GM12878 (cell line): ENCODE measurements around the gene RAB13. TPM values are rescaled to one million over a fixed set of nuclear protein-coding genes. Genes with fewer than 3 reads are reported as not detected.

ENCODE experiments used
- ATAC-seq: fragments of 200-7000 bp; cut with Tn5 transposase; 3 replicates; pipeline ENCODE4 v1.9.1; 2020; ENCODE audit warnings: mild to moderate bottlenecking, moderate library complexity
- BruUV-seq: library from RNA; stranded (reverse); fragments of 400-500 nt; replicated peaks from 2 replicates; lab custom pipeline; 2021; lab: Mats Ljungman, UMichigan
- CTCF ChIA-PET: fragments of 300-600 bp; sonication (Branson Sonifier 250); formaldehyde crosslinking; extraction: SDS; loops from one replicate; lab custom pipeline; 2021; ENCODE audit warnings: inconsistent platforms; lab: Yijun Ruan, JAX
- POLR2A ChIA-PET: fragments of 350-600 bp; formaldehyde crosslinking; extraction: SDS; loops from one replicate; lab custom pipeline; 2021; ENCODE audit warnings: inconsistent platforms; lab: Charles Lee
- RAD21 ChIA-PET: fragments of 300-600 bp; sonication (Branson Sonifier 250); formaldehyde crosslinking; loops from one replicate; lab custom pipeline; 2023; ENCODE audit warnings: antibody characterized with exemption; ENCODE audit not compliant: unreplicated experiment; lab: Charles Lee
- SMC1A ChIA-PET: fragments of 300-600 bp; sonication (Branson Sonifier 250); formaldehyde crosslinking; loops from one replicate; lab custom pipeline; 2023; ENCODE audit not compliant: unreplicated experiment, uncharacterized antibody; lab: Charles Lee
- DNase-seq: peaks from one replicate; pipeline ENCODE4 v3.0.0-alpha.2; 2011; ENCODE audit warnings: low read depth, low spot score
- FAIRE-seq: peaks from 3 replicates; lab custom pipeline; 2011; peaks lifted over from hg19 to GRCh38; lab: Jason Lieb, UNC
- H2AFZ ChIP-seq: 2 replicates; pipeline ENCODE4 v1.6.0; 2011; ENCODE audit warnings: low read depth, low read length, control low read depth; ENCODE audit not compliant: control insufficient read depth
- H3K27ac ChIP-seq: 2 replicates; pipeline ENCODE4 v1.5.1; 2011; ENCODE audit warnings: control low read depth; ENCODE audit not compliant: control insufficient read depth, insufficient read depth
- H3K27me3 ChIP-seq, 2 experiments: replicated peaks in 1 of 2; 2 replicates each; pipeline versions ENCODE4 v1.6.0 to v1.6.1; 2011; ENCODE audit warnings: low read length in 1 of 2; ENCODE audit not compliant: control insufficient read depth in 2 of 2, insufficient read depth in 2 of 2
- H3K36me3 ChIP-seq, 2 experiments: 2 replicates each; pipeline ENCODE4 v1.5.1; 2011; ENCODE audit warnings: low read length in 1 of 2; ENCODE audit not compliant: control insufficient read depth in 2 of 2, insufficient read depth in 2 of 2
- H3K4me1 ChIP-seq: 2 replicates; pipeline ENCODE4 v1.6.1; 2011; ENCODE audit warnings: mild to moderate bottlenecking, low read length, moderate library complexity, mixed read lengths; ENCODE audit not compliant: control insufficient read depth, insufficient read depth
- H3K4me2 ChIP-seq: 2 replicates; pipeline ENCODE4 v1.6.0; 2011; ENCODE audit warnings: control low read depth; ENCODE audit not compliant: control insufficient read depth, insufficient read depth
- H3K4me3 ChIP-seq: fragments of 200-600 bp; sonication (generic); 2 replicates; pipeline ENCODE4 v1.5.1; 2016
- H3K79me2 ChIP-seq: 2 replicates; pipeline ENCODE4 v1.6.0; 2011; ENCODE audit warnings: low read length; ENCODE audit not compliant: control insufficient read depth, insufficient read depth
- H3K9ac ChIP-seq: 2 replicates; pipeline ENCODE4 v1.8.0; 2011; ENCODE audit warnings: low read length, control low read depth, mixed read lengths; ENCODE audit not compliant: control insufficient read depth, insufficient read depth
- H3K9me3 ChIP-seq: replicated peaks from 3 replicates; pipeline ENCODE4 v1.5.1; 2011; ENCODE audit warnings: mild to moderate bottlenecking, low read length; ENCODE audit not compliant: control insufficient read depth, insufficient read depth
- H4K20me1 ChIP-seq: 2 replicates; pipeline ENCODE4 v1.6.0; 2011; ENCODE audit not compliant: control insufficient read depth, insufficient read depth
- ATF2 ChIP-seq: IDR thresholded peaks from 2 replicates; pipeline ENCODE4 v1.6.1; 2012; ENCODE audit warnings: low read length, inconsistent platforms
- BMI1 ChIP-seq: fragments of 450-650 bp; IDR thresholded peaks from 2 replicates; pipeline ENCODE4 v1.6.1; 2016; ENCODE audit warnings: mild to moderate bottlenecking, moderate library complexity, borderline replicate concordance
- BRCA1 ChIP-seq: IDR thresholded peaks from 2 replicates; pipeline ENCODE4 v1.6.1; 2011; ENCODE audit warnings: low read depth, low read length, improper control_type of control experiment
- HDAC2 ChIP-seq: fragments of 200-600 bp; sonication (generic); IDR thresholded peaks from 2 replicates; pipeline ENCODE4 v1.6.1; 2017
- IKZF1 ChIP-seq: fragments of 450-650 bp; conservative IDR thresholded peaks from 2 replicates; pipeline ENCODE4 v1.6.1; 2017; ENCODE audit warnings: antibody characterized with exemption, mild to moderate bottlenecking
- IKZF2 ChIP-seq, 2 experiments: fragments of 450-650 bp; IDR thresholded peaks; 2 replicates each; pipeline ENCODE4 v1.6.1; 2017; ENCODE audit warnings: mild to moderate bottlenecking in 2 of 2, moderate library complexity in 2 of 2
- MTA3 ChIP-seq: IDR thresholded peaks from 2 replicates; pipeline ENCODE4 v1.6.1; 2012; ENCODE audit warnings: low read length, inconsistent platforms, borderline replicate concordance
- NR2C2 ChIP-seq: IDR thresholded peaks from 2 replicates; pipeline ENCODE4 v1.6.1; 2011; ENCODE audit warnings: borderline replicate concordance, low read depth; ENCODE audit not compliant: control insufficient read depth, insufficient read length
- RB1 ChIP-seq: fragments of 450-650 bp; formaldehyde crosslinking; IDR thresholded peaks from 2 replicates; pipeline ENCODE4 v1.6.1; 2017; ENCODE audit warnings: mild to moderate bottlenecking, borderline replicate concordance
- RCOR1 ChIP-seq: conservative IDR thresholded peaks from 2 replicates; pipeline ENCODE4 v1.6.1; 2012; ENCODE audit warnings: low read depth, low read length, improper control_type of control experiment
- SIN3A ChIP-seq: IDR thresholded peaks from 2 replicates; pipeline ENCODE4 v1.6.1; 2012; ENCODE audit warnings: low read depth, low read length, improper control_type of control experiment
- TCF3 ChIP-seq: IDR thresholded peaks from 2 replicates; pipeline ENCODE4 v1.6.1; 2012; ENCODE audit warnings: low read depth, mild to moderate bottlenecking, low read length, borderline replicate concordance; ENCODE audit not compliant: insufficient read depth
- WRNIP1 ChIP-seq: IDR thresholded peaks from 2 replicates; pipeline ENCODE4 v1.6.1; 2011; ENCODE audit warnings: low read depth, low read length, improper control_type of control experiment, borderline replicate concordance
- ZNF384 ChIP-seq: IDR thresholded peaks from 2 replicates; pipeline ENCODE4 v1.6.1; 2012; ENCODE audit warnings: low read depth, mild to moderate bottlenecking, low read length, improper control_type of control experiment, borderline replicate concordance
- ZSCAN29 ChIP-seq: fragments of 450-650 bp; IDR thresholded peaks from 2 replicates; pipeline ENCODE4 v1.6.1; 2017; ENCODE audit warnings: mild to moderate bottlenecking, moderate library complexity
- WGBS: methylation state at CpG from one replicate; pipeline ENCODE4 v1.1.6; 2016; ENCODE audit warnings: low lambda C conversion rate; ENCODE audit not compliant: insufficient replicate concordance, insufficient coverage; ENCODE audit errors: missing lambda C conversion rate; 5-methylcytosine and 5-hydroxymethylcytosine counted together
- in situ Hi-C: fragments of 300-500 bp; cut with MboI; formaldehyde crosslinking; loops from 9 replicates; pipeline ENCODE4 v1.14.3; 2018; ENCODE audit warnings: mixed read lengths
- intact Hi-C: fragments of 100-400 bp; cut with micrococcal nuclease; formaldehyde crosslinking; loops from one replicate; pipeline ENCODE4 v1.14.2; 2022; ENCODE audit not compliant: unreplicated experiment
- polyA plus RNA-seq, 11 experiments: library from polyadenylated mRNA; depleted of rRNA in 4 of 11; unstranded in 6 of 11; stranded (reverse) in 5 of 11; fragments of >200 nt; fragmentation: Nextera tagmentation in 4 of 11; fragmentation: Illumina TruSeq in 1 of 11; extraction: Ambion mirVana in 4 of 11; extraction: Trizol in 1 of 11; gene quantifications; 1 replicate in 1 of 11; 2 replicates in 10 of 11; pipeline versions ENCODE4 v1.2.1 to v1.2.3, GENCODE V29; 2011 to 2016; ENCODE audit warnings: inconsistent platforms in 2 of 11, missing spikeins in 2 of 11, low read depth in 1 of 11
- total RNA-seq, 4 experiments: library from RNA; depleted of rRNA in 3 of 4; stranded (reverse); fragments of >200 nt in 3 of 4; fragmentation: Illumina TruSeq in 1 of 4; extraction: Trizol in 1 of 4; gene quantifications; 2 replicates each; pipeline versions ENCODE4 v1.2.1 to v1.2.3, GENCODE V29; 2013 to 2021
- TF ChIP-seq, protein P1 (sequence below): fragments of 450-650 bp; formaldehyde crosslinking; IDR thresholded peaks from 2 replicates; pipeline ENCODE4 v1.4.0; 2020; ENCODE audit warnings: mild to moderate bottlenecking, moderate library complexity
- TF ChIP-seq, protein P2 (sequence below): fragments of 450-650 bp; IDR thresholded peaks from 2 replicates; pipeline ENCODE4 v1.6.1; 2016; ENCODE audit warnings: mild to moderate bottlenecking

The RAB13 gene
- total and polyA plus RNA-seq, 10 of the 15 experiments (the other 5 are each of a cell fraction or from before 2014, with no cell fraction given), result 0.75 to 30.7 (median 15.9) TPM

- no peak overlapping the region for H3K4me2 ChIP-seq
- ChIA-PET CTCF (no interaction called here), SMC1A (interaction anchor here (1.7 kb wide), 1 partner anchor 54 kb away, joined by 3 read pairs; no protein-coding TSS in a partner anchor), POLR2A (interaction anchor here (5.3 kb wide), 1 partner anchor 18 kb away, joined by 83 read pairs; the partner anchor contains the start of gene GATAD2B), RAD21 (no interaction called here)
- H3K27ac ChIP-seq, result no peak overlapping the region
- peaks cover 12 to 16% of the 10 kb centered on the region in 2 experiments; a peak in 3 of 4 replicates for H3K36me3 ChIP-seq
- no peak for DNase-seq
- ATAC-seq, result no peak
- H3K4me1 ChIP-seq, result peaks cover 15% of the 10 kb centered on the region
- in situ Hi-C loops, result no loop called here
- no peak for FAIRE-seq
- no peak overlapping the region for H2AFZ ChIP-seq
- no TSS peak for BruUV-seq
- TF ChIP-seq BMI1 (no peak), NR2C2 (no peak), ATF2 (no peak), SIN3A (no peak), IKZF1 (no peak), TCF3 (no peak), BRCA1 (no peak), RCOR1 (no peak), WRNIP1 (no peak), HDAC2 (no peak), MTA3 (no peak), ZSCAN29 (no peak), ZNF384 (no peak), RB1 (no peak), IKZF2 (IDR thresholded peaks at IDR 0.05) (no peak)
- TF ChIP-seq, protein P1, sequence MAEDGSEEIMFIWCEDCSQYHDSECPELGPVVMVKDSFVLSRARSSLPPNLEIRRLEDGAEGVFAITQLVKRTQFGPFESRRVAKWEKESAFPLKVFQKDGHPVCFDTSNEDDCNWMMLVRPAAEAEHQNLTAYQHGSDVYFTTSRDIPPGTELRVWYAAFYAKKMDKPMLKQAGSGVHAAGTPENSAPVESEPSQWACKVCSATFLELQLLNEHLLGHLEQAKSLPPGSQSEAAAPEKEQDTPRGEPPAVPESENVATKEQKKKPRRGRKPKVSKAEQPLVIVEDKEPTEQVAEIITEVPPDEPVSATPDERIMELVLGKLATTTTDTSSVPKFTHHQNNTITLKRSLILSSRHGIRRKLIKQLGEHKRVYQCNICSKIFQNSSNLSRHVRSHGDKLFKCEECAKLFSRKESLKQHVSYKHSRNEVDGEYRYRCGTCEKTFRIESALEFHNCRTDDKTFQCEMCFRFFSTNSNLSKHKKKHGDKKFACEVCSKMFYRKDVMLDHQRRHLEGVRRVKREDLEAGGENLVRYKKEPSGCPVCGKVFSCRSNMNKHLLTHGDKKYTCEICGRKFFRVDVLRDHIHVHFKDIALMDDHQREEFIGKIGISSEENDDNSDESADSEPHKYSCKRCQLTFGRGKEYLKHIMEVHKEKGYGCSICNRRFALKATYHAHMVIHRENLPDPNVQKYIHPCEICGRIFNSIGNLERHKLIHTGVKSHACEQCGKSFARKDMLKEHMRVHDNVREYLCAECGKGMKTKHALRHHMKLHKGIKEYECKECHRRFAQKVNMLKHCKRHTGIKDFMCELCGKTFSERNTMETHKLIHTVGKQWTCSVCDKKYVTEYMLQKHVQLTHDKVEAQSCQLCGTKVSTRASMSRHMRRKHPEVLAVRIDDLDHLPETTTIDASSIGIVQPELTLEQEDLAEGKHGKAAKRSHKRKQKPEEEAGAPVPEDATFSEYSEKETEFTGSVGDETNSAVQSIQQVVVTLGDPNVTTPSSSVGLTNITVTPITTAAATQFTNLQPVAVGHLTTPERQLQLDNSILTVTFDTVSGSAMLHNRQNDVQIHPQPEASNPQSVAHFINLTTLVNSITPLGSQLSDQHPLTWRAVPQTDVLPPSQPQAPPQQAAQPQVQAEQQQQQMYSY (CRISPR knock-in tag), result no peak
- TF ChIP-seq, protein P2, sequence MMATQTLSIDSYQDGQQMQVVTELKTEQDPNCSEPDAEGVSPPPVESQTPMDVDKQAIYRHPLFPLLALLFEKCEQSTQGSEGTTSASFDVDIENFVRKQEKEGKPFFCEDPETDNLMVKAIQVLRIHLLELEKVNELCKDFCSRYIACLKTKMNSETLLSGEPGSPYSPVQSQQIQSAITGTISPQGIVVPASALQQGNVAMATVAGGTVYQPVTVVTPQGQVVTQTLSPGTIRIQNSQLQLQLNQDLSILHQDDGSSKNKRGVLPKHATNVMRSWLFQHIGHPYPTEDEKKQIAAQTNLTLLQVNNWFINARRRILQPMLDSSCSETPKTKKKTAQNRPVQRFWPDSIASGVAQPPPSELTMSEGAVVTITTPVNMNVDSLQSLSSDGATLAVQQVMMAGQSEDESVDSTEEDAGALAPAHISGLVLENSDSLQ, result no peak
- no peaks in the 10 kb centered on the region for H3K9me3 ChIP-seq
- no peak overlapping the region for H3K4me3 ChIP-seq
- no peak overlapping the region for H3K9ac ChIP-seq
- intact Hi-C loops, result no loop called here
- no peaks in the 10 kb centered on the region for H4K20me1 ChIP-seq
- no peaks in the 10 kb centered on the region for H3K27me3 ChIP-seq
- WGBS, result 95% methylated on average over 34 of the region's 34 CpGs
- H3K79me2 ChIP-seq, result peaks cover 28% of the 10 kb centered on the region
Measured at GRCh38 chr1:153941826-153942725, 44.1 kb downstream of the RAB13 start.
